Endothelial cell of hepatic sinusoid (primary cell): ENCODE data around the gene GABBR2.
"Not testable (repeated sequence)": the region's sequence is repeated elsewhere in the genome, so short reads cannot be mapped to it uniquely, and the experiment has no call there.

Experiments
- in situ Hi-C: cut with HindIII; loops from 2 replicates; pipeline ENCODE4 v1.10.0; 2017; ENCODE audit warnings: low sequenced_read_pairs

GABBR2 gene

DNA sequence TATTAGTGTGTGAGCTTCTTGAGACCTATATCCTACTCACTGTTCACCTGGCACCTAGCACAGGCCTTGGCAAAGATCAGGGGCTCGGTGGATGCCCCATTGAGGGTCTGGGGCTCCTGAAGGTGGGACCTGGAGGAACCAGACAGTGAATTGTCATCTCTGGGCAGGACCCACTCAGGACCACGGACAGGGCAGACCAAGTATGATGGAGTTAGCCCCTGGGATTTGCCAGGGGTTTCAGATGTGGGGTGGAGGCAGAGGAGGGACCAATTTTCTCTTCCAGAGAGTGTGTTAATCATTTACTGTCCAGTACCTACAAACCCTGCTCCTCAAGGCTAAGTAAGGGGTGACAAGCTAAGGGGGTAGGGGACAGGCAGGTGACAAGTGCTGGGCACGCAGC, 424.0 kb downstream of the GABBR2 start:
- in situ Hi-C loops: loop anchor here (5.0 kb wide), 4 partner anchors 77 to 483 kb away; partner anchors contain the start of gene TRMO

DNA sequence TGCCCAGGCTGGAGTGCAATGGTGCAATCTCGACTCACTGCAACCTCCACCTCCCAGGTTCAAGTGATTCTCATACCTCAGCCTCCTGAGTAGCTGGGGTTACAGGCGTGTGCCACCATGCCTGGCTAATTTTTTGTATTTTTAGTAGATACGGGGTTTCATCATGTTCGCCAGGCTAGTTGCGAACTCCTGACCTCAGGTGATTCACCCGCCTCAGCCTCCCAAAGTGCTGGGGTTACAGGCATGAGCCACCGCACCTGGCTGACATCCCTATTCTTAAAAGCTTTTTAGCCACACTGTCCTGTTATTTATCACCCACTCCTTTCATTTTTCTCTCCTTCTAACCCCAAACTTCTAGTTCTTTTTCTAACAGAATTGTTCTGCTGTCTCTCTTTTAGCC, 425.6 kb downstream of the GABBR2 start:
- in situ Hi-C loops: loop anchor here (5.0 kb wide), 3 partner anchors 76 to 361 kb away; partner anchors contain the start of gene TRMO

DNA sequence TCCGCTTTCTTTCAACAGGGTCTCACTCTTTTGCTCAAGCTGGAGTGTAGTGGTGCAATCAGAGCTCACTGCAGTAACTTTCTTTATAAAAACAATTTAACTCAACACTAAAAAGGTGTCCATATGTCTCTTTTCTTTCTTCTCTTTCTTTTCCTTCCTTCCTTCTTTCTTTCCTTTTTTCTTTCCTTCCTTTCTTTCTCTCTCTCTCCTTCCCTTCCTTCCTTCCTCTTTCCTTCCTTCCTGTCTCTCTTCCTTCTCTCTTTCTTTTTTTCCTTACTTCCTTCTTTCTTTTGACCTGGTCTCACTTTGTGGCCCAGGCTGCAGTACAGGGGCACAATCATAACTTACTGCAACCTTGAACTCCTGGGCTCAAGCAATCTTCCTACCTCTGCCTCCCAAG, 427.5 kb downstream of the GABBR2 start:
- in situ Hi-C loops: loop anchor here (5.0 kb wide), 3 partner anchors 74 to 359 kb away; partner anchors contain the start of gene TRMO

DNA sequence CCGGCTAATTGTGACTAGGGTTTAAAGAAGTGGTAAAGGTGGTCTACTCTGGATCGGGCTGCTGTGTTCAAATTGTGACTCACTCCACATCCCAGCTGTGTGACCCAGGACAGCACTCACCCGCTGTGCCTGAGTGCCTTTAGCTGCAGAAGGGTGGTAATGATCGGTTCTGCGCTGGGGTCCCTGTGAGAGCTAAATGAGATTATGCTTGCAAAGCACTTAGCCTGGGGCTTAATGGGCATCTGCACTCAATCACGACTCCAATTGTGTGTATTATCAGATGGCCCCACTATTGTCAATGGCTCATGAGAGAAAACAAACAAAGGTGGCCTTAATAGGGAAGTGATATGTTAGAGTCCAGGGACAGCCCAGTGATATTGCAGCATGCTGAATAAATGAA, 428.2 kb downstream of the GABBR2 start:
- in situ Hi-C loops: loop anchor here (5.0 kb wide), 3 partner anchors 73 to 358 kb away; partner anchors contain the start of gene TRMO

DNA sequence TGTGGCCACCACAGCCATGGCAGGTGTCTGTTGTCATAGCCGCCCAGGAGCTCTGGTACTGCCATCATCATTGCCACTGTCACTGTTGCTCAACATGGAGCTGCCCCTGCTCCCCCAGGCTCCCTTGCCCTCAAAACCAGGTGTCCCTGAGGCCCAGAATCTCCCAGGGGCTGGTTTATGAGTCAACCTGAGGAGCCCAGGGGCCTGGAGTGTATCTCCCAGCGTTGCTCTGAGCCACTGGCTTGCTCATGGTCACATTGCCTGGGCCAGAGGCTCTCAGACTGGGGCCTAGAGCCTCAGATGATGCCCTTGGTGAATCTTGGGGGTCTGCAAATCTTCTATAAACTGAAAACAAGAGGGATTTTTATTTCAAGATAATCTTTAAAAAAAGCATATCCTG, 428.6 kb downstream of the GABBR2 start:
- in situ Hi-C loops: loop anchor here (5.0 kb wide), 3 partner anchors 73 to 358 kb away; partner anchors contain the start of gene TRMO

DNA sequence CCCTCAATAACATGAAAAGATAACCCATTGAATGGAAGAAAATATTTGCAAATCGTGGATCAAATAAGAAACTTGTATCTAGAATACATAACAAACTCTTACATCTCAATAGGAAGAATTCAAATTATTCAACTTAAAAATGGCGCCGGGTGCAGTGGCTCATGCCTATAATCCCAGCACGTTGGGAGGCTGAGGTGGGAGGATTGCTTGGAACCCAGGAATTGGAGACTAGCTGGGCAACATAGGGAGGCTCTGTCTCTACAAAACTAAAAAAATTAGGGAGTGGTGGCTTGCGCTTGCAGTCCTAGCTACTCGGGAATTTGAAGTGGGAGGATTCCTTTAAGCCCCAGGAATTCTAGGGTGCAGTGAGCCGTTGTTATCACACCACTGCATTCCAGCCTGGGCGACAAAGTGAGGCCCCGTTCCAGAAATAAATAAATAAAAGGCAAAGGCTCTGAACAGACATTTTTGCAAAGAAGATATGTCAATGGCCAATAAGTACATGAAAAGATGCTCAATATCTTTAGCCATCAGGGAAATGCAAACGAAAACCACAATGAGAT, 431.7 kb downstream of the GABBR2 start:
- in situ Hi-C loops: no loop called here

DNA sequence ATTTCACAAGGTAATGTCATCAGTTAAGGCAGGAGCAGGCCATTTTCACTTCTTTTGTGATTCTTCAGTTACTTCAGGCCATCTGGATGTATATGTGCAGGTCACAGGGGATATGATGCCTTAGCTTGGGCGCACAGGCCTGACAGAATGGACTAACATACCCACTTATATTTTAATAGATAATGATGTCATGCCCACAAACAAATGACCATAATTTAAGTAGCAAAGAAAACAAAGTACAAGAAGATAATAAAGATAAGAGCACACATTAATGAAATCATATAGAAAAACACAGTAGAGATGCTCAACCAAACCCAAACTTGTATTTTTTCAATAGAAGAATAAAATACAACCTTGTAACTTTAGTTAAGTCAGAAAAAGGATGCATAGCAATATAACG, 433.6 kb downstream of the GABBR2 start:
- in situ Hi-C loops: no loop called here

DNA sequence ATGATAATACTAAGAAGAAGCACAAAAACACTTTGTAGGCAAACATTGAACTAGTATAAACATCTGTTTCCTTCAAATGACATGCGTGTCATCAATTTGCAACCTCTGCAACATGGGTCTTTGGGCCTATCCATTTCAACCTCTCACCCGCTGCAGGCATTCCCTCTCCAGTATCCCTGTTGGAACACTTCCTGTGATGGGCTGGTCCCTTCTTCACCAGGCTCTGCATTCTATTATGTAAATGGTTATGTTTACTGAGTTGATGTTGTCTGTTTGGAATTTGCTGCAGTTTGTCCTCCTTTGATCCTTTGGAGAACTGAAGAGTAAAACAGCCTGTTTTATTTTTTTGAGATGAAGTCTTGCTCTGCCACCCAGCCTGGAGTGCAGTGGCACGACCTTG, 436.7 kb downstream of the GABBR2 start:
- in situ Hi-C loops: no loop called here

DNA sequence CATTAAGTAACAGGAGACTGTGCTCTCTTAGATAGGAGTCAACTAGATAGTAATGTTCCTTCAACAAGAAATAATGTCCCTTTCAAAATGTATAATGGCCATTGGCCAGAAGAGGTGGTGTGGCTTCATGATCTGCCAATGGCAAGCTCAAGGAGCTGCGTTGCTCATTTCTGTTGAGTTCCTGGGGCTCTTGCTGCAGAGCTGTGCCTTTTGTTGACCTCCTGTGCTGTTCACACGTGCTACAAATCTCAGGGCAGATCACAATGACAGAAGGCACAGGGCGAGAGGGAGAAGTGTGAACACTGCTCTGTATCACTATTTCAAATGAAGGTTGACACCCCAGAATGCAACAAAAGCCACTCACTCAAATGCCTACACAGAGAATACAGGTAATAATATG, 437.3 kb downstream of the GABBR2 start:
- in situ Hi-C loops: no loop called here

DNA sequence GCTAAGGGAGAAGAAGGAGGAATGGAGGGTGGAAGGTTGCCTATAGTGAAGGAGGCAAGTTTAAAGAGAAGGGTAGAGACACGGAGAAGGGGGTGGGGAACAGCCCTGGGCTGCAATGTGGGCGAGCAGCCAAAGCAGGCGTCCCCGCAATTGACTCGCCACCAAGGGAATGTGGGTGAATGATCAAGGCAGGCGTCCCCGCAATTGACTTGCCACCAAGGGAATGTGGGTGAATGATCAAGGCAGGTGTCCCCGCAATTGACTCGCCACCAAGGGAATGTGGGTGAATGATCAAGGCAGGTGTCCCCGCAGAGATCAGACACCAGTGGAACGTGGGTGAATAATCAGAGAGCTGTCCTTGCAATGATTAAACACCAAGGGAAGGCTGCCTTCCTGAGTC, 438.5 kb downstream of the GABBR2 start:
- in situ Hi-C loops: not testable (repeated sequence)

DNA sequence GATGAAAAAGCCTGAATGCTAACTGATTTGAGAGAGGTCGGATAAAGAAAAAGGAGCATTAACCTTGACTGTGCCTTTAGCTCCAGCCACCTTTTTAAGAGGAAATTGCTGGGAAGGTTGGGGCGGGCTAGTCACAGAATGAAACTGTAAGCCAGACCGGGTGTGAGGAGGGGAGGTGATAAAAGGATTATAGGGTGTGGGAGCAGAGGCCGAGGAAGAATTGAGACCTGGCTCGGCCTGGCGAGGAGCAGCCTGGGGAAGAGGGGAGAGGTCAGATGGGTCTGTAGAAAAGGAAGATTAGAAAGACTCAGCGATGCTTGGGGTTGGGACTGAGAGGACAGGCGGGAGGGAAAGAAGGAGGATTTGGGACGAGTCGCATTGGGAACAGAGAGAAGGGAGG, 439.1 kb downstream of the GABBR2 start:
- in situ Hi-C loops: loop anchor here (10.0 kb wide), 1 partner anchor 145 kb away; no protein-coding TSS in a partner anchor

DNA sequence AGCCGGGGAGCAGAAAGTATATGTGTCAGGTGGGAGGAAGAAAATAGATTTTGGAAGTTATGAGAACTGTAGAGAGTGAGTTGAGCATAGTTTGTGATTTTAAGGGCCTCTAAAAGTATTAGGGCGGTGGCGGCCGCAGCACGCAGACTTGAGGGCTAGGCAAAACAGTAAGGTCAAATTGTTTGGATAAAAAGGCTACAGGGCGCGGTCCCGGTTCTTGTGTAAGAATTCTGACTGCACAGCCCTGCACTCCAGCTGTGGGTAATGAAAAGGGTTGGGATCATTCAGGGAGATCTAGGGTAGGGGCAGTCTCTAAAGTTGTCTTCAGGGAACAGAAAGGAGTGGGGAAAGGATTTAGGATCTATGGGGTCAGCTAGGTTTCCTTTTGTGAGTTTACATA, 441.2 kb downstream of the GABBR2 start:
- in situ Hi-C loops: loop anchor here (10.0 kb wide), 1 partner anchor 143 kb away; no protein-coding TSS in a partner anchor

DNA sequence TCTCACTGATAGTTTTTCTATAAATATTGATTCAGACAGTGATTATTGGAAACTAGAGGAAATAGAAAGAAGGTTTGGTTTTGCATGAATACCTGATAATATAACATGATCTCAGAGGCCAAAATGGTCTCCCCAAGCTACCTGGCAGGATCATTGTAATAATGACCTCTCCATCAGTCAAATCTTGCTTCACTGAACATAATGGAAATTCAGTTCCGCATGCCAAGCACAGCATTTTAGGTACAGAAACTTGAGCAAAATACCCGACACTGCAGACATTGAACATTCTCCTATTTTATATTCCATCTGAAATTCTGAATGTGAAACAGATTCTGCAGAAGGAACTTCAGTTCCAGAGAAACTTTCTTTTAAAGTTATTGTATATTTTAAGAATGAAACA, 444.2 kb downstream of the GABBR2 start:
- in situ Hi-C loops: loop anchor here (10.0 kb wide), 1 partner anchor 140 kb away; no protein-coding TSS in a partner anchor

DNA sequence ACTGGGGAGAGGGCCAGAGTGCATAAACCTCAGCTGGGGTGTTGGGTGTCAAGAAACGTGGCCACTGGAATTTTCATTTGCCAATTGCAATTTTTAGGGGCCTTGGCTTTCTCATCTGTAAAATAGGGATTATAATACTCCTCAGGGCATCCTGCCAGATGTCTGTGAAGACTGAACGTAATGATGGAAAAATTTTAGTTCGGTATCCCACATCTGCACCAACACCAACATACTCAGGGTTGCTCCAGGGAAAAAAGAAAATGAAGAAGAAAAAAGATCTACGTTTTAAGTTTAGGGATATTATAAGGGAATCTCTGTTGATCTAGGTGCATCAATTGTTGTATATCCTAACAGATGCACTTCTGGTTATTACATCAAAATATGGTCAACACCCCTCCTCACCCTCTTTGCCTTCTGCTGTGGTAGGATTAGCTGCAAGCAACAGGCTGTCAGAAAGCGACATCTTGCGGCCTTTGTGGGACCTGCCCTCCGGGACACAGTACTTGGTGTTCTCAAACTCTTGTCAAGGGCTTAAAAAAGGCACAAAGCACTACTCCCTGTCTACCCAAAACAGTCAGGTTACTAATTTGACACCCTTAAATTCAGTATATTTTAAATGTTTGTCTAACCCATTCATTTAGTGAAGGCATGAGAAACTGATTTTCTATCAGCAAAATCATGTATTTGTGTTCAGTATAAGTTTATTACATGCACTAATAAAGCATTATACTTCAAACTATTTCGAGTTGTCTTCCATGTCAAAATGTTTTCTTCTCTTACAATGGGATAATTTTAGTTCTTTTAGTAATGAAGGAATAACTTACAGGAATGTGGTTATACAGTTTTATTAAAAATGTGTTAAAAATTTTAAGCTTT, 445.0 kb downstream of the GABBR2 start:
- in situ Hi-C loops: loop anchor here (10.0 kb wide), 1 partner anchor 139 kb away; no protein-coding TSS in a partner anchor

DNA sequence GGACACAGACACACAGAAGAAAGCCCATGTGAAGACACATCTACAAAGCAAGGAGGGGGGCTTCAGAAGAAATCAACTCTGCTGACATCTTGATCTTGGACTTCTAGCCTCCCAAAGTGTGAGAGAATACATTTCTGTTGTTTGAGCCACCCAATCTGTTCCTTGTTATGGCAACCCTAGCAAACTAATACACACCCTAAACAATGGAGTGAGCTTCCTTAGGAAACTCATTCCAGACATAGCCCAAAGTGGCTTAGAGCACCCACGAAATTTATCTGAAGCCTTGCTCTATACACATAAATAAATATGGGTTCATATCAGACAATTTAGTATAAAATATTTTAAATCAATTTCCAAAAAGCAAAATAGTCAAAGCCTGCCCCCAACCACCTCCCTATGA, 445.7 kb downstream of the GABBR2 start:
- in situ Hi-C loops: loop anchor here (10.0 kb wide), 1 partner anchor 138 kb away; no protein-coding TSS in a partner anchor

DNA sequence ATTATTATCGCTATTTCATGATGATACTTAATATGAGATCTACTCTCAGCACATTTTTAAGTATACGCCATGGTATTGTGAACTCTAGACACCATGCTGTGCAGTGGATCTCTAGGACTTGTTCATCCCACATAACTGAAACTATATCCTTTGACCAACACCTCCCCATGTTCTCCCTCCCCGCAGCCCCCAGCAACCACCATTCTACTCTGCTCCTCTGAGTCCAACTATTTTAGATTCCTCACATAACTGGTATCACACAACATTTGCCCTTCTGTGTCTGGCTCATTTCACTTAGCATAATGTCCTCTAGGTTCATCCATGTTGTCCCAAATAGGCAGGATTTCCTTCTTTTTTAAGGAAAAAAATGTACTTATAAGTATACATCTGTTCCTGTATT, 446.7 kb downstream of the GABBR2 start:
- in situ Hi-C loops: loop anchor here (10.0 kb wide), 1 partner anchor 137 kb away; no protein-coding TSS in a partner anchor

DNA sequence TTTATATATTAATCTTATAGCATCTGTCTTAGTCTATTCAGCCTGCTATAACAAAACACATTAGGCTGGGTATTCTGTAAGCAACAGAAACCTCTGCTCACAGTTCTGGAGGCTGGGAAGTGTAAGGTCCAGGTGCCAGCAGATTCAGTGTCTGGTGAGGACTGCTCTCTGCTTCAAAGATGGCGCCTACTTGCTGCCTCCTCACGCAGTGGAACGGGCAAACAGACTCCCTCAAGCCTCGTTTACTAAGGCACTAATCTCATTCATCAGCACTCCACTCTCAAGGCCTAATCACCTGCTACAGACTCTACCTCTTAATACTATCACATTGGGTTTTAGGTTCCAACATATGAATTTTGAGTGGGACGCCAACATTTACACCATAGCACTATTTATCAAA, 448.1 kb downstream of the GABBR2 start:
- in situ Hi-C loops: loop anchor here (10.0 kb wide), 1 partner anchor 136 kb away; no protein-coding TSS in a partner anchor

DNA sequence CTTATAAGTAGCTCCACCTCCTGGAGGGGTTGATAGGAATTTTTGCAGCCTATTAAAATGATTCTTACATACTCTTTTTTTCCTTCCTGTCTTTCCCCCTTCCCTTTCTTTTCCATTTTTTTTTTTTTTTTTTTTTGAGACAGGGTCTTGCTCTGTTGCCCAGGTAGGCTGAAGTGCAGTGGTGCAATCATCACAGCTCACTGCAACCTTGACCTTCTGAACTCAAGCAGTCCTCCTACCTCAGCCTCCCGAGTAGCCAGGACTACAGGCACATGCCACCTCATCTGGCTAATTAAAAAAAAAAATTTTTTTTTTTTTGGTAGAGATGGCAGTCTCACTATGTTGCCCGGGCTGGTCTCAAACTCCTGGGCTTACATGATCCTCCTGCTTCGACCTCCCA, 448.9 kb downstream of the GABBR2 start:
- in situ Hi-C loops: loop anchor here (10.0 kb wide), 1 partner anchor 135 kb away; no protein-coding TSS in a partner anchor

DNA sequence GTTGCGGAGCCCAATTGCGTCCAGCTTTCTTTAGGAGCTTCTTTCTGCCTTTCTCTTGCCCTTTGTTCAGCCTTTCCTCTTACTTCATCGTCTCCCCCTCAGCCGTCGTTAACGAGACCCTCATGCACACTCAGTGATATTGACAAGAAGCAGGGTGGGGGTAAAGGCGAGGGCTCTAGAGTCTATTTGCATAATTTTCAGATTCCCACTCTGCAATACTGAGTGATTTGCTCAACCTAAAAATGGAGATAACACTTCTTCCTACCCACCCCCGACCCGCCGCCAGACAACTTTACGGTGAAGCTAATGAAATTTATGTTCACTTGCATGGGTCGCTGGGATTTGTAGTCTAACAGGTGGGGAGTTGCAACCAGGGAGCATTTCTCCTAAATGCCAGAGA, 452.0 kb downstream of the GABBR2 start:
- in situ Hi-C loops: no loop called here

DNA sequence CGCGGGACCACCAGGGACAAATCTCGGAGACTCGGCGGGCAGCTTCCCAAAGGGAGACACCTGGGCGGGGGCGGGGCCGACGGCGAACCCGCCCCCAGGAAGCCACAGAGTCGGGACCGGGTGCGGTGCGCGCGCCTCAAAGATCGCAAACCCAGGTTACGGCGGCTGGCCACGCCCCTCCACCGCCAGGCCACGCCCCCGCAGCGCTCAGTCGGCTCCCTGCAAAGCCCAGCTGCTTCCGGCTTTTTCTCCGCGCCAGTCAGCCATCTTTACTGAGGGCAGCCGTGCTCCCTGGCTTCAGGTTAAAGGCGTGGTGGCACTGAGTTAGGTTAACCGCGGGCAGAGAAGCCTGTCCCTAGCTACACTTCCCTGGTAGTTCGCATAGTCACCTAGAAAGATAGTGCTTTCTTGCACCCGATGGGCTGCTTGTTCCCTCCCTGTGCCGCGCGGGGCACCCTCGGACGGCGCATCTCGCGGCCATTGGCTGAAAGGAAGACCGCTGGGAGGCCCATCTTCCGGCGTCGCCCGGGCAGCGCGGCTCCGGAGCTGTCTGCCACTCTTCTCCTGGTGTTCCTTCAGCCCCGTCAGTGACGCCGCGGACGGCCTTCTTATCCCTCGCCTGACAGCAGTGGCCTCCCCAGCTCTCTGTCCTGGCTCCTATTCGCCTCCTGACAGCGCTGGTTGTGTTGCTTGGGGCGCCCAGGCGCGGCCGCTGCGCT, 453.0 kb downstream of the GABBR2 start, which contains the start of gene TBC1D2:
Gene TBC1D2 (minus strand): TSS at position 72 of the 719 bp plus-strand sequence. CDS start 108 bp downstream, outside the sequence.
- in situ Hi-C loops: no loop called here
